ENCODE results near the gene TXNRD1. TPM values are rescaled to one million over a fixed set of nuclear protein-coding genes. Genes with fewer than 3 reads are reported as not detected.

The TXNRD1 gene
- total and polyA plus RNA-seq, 2 of the 8 experiments (the other 6 are each of a cell fraction or from before 2014, with no cell fraction given): 56.8 to 127 TPM

DNA sequence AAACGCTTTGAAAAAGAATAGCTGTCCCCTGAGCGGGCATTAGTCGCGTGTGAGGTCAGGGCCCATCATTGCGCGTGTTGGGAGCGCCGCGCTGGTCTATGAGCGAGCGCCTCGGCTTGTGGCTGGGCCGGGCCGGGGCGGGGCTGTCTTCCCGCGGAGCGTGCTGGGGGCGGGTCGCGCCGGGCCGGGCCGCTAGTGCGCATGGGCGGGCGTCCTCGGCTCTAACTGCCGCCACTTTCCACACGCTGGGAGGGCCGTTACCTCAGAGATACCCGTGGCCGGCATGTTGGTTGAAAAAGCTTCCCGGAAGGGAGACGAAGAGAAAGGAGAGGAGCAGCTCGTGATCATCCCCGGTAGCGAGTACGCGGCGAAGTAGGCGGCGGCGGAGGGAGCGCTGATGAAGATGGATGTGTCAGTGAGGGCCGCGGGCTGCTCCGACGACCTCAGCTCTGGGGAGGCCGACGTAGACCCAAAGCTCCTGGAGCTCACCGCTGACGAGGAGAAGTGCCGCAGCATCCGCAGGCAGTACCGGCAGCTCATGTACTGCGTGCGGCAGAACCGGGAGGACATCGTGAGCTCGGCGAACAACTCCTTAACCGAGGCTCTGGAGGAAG, 88.1 kb downstream of the TXNRD1 start, which contains the start of gene EID3 (continued):
- TF ChIP-seq TAF7 (optimal IDR thresholded peaks at IDR 0.05; ENCODE audit: borderline replicate concordance, low read depth, low read length) (no peak), GABPA (IDR thresholded peaks at IDR 0.05; ENCODE audit: borderline replicate concordance, insufficient read depth, low read length) (no peak), SAP30 (IDR thresholded peaks at IDR 0.05; ENCODE audit: insufficient read depth, insufficient replicate concordance, low read length) (no peak), TEAD4 (IDR thresholded peaks at IDR 0.05; ENCODE audit: low read depth, low read length) (no peak), CBX8 (IDR thresholded peaks at IDR 0.05; ENCODE audit: borderline replicate concordance, low read depth, low read length) (no peak), RXRA (IDR thresholded peaks at IDR 0.05; ENCODE audit: insufficient read depth, low read depth, low read length) (no peak), SIX5 (IDR thresholded peaks at IDR 0.05; ENCODE audit: low read depth, low read length) (no peak), KDM1A (IDR thresholded peaks at IDR 0.05; ENCODE audit: borderline replicate concordance, low read length) (no peak), KDM4A (IDR thresholded peaks at IDR 0.05; ENCODE audit: low read depth, low read length, severe bottlenecking) (no peak), POLR2A (IDR thresholded peaks at IDR 0.05; ENCODE audit: control extremely low read depth in 1 of 2, low read depth in 2 of 2, low read length in 2 of 2) (peak in 1 of 2 experiments; percentile 24; a peak in 1 of 3 replicates), SP4 (IDR thresholded peaks at IDR 0.05; ENCODE audit: low read length) (no peak; the same call in 1 of the 2 replicates), CREB1 (IDR thresholded peaks at IDR 0.05) (peak; percentile 94), RFX5 (IDR thresholded peaks at IDR 0.05; ENCODE audit: borderline replicate concordance, low read depth, low read length) (no peak), CHD1 (IDR thresholded peaks at IDR 0.05; ENCODE audit: low read depth, low read length) (no peak), TAF1 (IDR thresholded peaks at IDR 0.05; ENCODE audit: low read depth, low read length) (peak; percentile 43; the same call in 1 of the 2 replicates), SIRT6 (IDR thresholded peaks at IDR 0.05; ENCODE audit: low read length) (no peak), BCL11A (IDR thresholded peaks at IDR 0.05; ENCODE audit: low read depth in 2 of 2, low read length in 2 of 2) (no peak), POLR2AphosphoS5 (IDR thresholded peaks at IDR 0.05; ENCODE audit: low read depth, low read length) (0 out of 2 replicates have a peak, but pooled peaks have one; percentile 60), HDAC2 (IDR thresholded peaks at IDR 0.05; ENCODE audit: borderline replicate concordance in 1 of 2, low read depth in 2 of 2, low read length in 2 of 2) (no peak), NRF1 (IDR thresholded peaks at IDR 0.05; ENCODE audit: low read depth, low read length) (peak; percentile 56)
- TF ChIP-seq, protein P1, sequence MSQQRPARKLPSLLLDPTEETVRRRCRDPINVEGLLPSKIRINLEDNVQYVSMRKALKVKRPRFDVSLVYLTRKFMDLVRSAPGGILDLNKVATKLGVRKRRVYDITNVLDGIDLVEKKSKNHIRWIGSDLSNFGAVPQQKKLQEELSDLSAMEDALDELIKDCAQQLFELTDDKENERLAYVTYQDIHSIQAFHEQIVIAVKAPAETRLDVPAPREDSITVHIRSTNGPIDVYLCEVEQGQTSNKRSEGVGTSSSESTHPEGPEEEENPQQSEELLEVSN (IDR thresholded peaks at IDR 0.05): peak; percentile 97
- TF ChIP-seq, protein P2, sequence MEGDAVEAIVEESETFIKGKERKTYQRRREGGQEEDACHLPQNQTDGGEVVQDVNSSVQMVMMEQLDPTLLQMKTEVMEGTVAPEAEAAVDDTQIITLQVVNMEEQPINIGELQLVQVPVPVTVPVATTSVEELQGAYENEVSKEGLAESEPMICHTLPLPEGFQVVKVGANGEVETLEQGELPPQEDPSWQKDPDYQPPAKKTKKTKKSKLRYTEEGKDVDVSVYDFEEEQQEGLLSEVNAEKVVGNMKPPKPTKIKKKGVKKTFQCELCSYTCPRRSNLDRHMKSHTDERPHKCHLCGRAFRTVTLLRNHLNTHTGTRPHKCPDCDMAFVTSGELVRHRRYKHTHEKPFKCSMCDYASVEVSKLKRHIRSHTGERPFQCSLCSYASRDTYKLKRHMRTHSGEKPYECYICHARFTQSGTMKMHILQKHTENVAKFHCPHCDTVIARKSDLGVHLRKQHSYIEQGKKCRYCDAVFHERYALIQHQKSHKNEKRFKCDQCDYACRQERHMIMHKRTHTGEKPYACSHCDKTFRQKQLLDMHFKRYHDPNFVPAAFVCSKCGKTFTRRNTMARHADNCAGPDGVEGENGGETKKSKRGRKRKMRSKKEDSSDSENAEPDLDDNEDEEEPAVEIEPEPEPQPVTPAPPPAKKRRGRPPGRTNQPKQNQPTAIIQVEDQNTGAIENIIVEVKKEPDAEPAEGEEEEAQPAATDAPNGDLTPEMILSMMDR (IDR thresholded peaks at IDR 0.05; ENCODE audit: control extremely low read depth in 1 of 3, insufficient read depth in 1 of 3, low read depth in 1 of 3, low read length in 3 of 3): no peak

Data from H1 (cell line).